ENCODE results near the gene MPND.

MPND gene

DNA sequence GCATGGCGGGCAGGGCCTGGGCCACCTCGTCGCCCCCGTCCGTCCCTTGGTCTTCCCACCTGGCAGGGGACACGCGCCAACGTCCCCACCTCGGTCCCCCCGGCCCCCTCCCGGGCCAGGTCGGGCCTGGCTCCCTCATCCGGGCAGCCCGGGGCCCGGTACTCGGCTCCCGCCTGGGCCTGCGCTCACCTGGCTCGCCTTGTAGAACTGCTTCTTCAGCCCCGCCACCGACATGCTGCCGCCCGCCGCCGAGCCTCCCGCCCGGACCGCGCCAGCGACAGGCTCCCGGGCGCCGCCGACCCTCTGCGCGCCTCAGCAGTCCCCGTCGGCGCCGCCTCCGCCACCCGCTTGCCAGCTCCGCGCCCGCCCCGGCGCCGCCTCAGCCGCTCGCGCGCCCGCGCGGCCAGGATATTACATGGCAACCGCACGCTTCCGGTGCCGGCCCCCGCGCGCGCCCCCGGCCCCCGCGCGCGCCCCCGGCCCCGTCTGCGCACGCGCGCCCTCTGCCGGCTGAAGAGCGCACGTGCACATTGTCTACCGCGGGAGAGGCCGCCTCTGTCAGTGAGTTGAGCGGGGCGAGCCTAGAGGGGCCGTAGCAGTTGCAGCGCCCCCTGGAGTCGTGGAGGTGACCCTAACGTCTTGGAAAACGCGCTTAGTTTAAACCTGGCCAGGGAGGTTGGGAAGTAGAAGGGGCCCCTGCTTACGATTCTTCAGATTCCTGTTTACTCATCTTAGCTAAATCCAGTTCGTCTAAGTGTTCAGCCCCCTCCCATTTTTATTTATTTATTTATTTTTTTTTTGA, 57.0 kb downstream of the MPND start, which contains the start of gene SH3GL1:
TSS of gene SH3GL1 (minus strand) at position 413 of the 802 bp plus-strand sequence. CDS start at position 234, 179 bp downstream.
- peak; percentile 48 to 94 (median 87) for DNase-seq

- no peak for DNase-seq
These were observed 58.4 kb downstream of the MPND start for GRCh38 chr19:4401769-4402170.

- peak; percentile 92 to 100 (median 99) for DNase-seq
These were observed 59.0 kb downstream of the MPND start, which contains the start of gene CHAF1A for GRCh38 chr19:4402171-4403004. TSS of gene CHAF1A (plus strand) at chr19:4402640. CDS start at chr19:4402763, 123 bp downstream.

DNA sequence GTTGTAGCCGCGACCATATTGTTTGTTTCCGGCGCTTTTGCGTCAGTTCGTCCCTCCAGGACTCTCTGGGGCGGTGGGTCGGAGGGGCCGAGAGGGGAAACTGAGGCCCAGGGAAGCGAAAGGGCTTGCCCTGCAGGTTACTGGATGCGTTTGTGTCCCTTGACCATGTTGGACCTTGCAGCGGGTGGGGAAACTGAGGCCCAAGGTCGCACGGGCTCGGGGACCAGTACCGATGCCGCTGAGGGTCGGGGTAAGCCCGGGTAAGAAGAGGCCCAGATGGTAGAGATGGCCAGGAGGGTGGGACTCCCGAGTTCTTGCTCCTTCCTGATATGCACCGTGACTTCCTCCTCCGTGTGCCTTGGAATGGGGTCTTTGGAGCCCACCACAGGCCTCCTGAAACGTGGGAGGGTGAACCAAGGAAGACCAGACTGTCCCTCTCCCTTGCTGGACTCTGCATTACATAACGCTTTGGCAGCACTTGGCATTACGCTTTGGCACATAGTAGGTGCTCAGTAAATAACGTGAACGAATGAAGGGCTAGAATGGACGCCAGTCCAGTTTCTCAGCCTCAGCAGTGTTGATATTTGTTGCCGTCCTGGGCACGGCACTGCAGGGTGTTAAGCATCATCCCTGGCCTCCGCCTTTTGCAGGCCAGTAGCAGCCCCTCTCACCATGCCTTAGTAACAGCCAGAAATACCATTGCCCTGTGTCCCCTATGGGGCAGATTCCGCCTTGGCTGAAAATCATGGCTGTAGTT, 59.8 kb downstream of the MPND start:
- no peak for DNase-seq

GRCh38 chr19:4405977-4406376, 62.6 kb downstream of the MPND start:
- DNase-seq = no peak

GRCh38 chr19:4406626-4407025, 63.3 kb downstream of the MPND start:
- no peak for DNase-seq

DNA sequence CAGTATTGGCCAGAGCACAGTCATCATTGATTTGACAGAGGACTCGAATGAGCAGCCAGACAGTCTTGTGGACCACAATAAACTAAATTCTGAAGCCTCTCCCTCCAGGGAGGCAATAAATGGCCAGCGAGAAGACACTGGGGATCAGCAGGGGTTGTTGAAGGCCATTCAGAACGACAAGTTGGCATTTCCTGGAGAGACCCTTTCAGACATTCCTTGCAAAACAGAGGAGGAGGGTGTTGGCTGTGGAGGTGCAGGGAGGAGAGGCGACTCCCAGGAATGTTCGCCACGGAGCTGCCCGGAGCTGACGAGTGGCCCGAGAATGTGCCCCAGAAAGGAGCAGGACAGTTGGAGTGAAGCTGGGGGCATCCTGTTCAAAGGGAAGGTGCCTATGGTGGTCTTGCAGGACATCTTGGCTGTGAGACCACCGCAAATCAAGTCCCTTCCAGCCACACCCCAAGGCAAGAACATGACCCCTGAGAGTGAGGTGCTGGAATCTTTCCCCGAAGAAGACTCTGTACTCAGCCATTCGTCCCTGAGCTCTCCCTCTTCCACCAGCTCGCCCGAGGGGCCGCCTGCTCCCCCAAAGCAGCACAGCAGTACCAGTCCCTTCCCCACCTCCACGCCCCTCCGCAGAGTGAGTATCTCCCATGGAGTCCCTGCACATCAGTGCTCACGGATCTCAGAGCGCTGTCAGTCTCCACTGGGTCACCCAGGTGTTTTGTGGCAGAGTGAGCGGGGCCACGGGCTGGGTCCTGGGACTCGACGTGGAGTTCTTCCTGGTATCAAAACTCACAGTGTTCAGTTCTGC, 66.0 kb downstream of the MPND start:
- no peak for DNase-seq
